Colonic mucosa (tissue), 4 donors: ENCODE results near the gene IGSF9. TPM values are rescaled to one million over a fixed set of nuclear protein-coding genes. Genes with fewer than 3 reads are reported as not detected.

ENCODE experiments used
- DNase-seq: peaks from one replicate; pipeline ENCODE4 v3.0.0-alpha.2; 2020
- H3K27ac ChIP-seq: fragments of 200-600 bp; one replicate; pipeline ENCODE4 v1.8.0; 2021
- H3K27me3 ChIP-seq: fragments of 200-600 bp; one replicate; pipeline ENCODE4 v1.8.0; 2021
- H3K36me3 ChIP-seq: fragments of 200-600 bp; one replicate; pipeline ENCODE4 v1.8.0; 2021
- H3K4me1 ChIP-seq: fragments of 200-600 bp; one replicate; pipeline ENCODE4 v1.8.0; 2021; ENCODE audit warnings: mild to moderate bottlenecking
- H3K4me3 ChIP-seq: fragments of 200-600 bp; one replicate; pipeline ENCODE4 v1.8.0; 2021
- H3K9ac ChIP-seq, 2 donors: one replicate each; pipeline ENCODE4 v1.7.0; 2013; ENCODE audit warnings: control low read depth in 2 of 2, low read depth in 2 of 2, low read length in 2 of 2
- H3K9me3 ChIP-seq: fragments of 200-600 bp; one replicate; pipeline ENCODE4 v1.8.0; 2021
- CTCF ChIP-seq: fragments of 200-600 bp; IDR thresholded peaks from one replicate; pipeline ENCODE4 v1.8.0; 2022; ENCODE audit warnings: antibody characterized with exemption, mild to moderate bottlenecking
- intact Hi-C: fragments of 100-400 bp; cut with DNase I; formaldehyde crosslinking; loops from one replicate; pipeline ENCODE4 v1.14.1; 2022
- total RNA-seq, 2 donors: library from RNA; stranded (reverse); fragmentation: NEBNext Ultra II Directional in 1 of 2; extraction: Animal tissue kit (Norgen Biotek cat#: 25700) in 1 of 2; gene quantifications; one replicate each; pipeline ENCODE4 v1.2.1, GENCODE V29; 2021
- donor health status: healthy.
- donor health status: DM: no; HTN: no; CAD: no.
- donor health status: DM: no; HTN: no; CAD: no.

The IGSF9 gene
- total RNA-seq, 2 donors from 2014 or later: 14.1 to 41.8 TPM

- no peak for TF ChIP-seq CTCF
- H3K9me3 ChIP-seq: no peaks in the 10 kb centered on the region
- no peaks in the 10 kb centered on the region for H3K4me1 ChIP-seq
- H3K4me3 ChIP-seq: no peak overlapping the region
- no peak for DNase-seq
- intact Hi-C loops: no loop called here
- no peaks in the 10 kb centered on the region for H3K27me3 ChIP-seq
- H3K27ac ChIP-seq: no peak overlapping the region
- H3K36me3 ChIP-seq: no peaks in the 10 kb centered on the region
- no peak overlapping the region for H3K9ac ChIP-seq
Observed at GRCh38 chr1:159990005-159990404, 44.6 kb upstream of the IGSF9 start.

GRCh38 chr1:159989581-159989980 is 44.2 kb upstream of the IGSF9 start:
- intact Hi-C loops: no loop called here
- no peak for DNase-seq
- H3K27ac ChIP-seq: no peak overlapping the region
- no peak overlapping the region for H3K4me3 ChIP-seq
- H3K4me1 ChIP-seq: no peaks in the 10 kb centered on the region
- no peaks in the 10 kb centered on the region for H3K27me3 ChIP-seq
- TF ChIP-seq CTCF: no peak
- H3K9ac ChIP-seq: no peak overlapping the region
- H3K36me3 ChIP-seq: no peaks in the 10 kb centered on the region
- no peaks in the 10 kb centered on the region for H3K9me3 ChIP-seq

GRCh38 chr1:159988006-159988405 is 42.6 kb upstream of the IGSF9 start:
- H3K4me1 ChIP-seq: no peaks in the 10 kb centered on the region
- intact Hi-C loops: no loop called here
- H3K9me3 ChIP-seq: no peaks in the 10 kb centered on the region
- H3K9ac ChIP-seq: no peak overlapping the region
- no peak for DNase-seq
- H3K27ac ChIP-seq: no peak overlapping the region
- no peaks in the 10 kb centered on the region for H3K36me3 ChIP-seq
- TF ChIP-seq CTCF: no peak
- no peaks in the 10 kb centered on the region for H3K27me3 ChIP-seq
- H3K4me3 ChIP-seq: no peak overlapping the region

- H3K4me3 ChIP-seq: no peak overlapping the region
- H3K4me1 ChIP-seq: no peaks in the 10 kb centered on the region
- H3K36me3 ChIP-seq: no peaks in the 10 kb centered on the region
- TF ChIP-seq CTCF: no peak
- H3K27ac ChIP-seq: no peak overlapping the region
- no peaks in the 10 kb centered on the region for H3K27me3 ChIP-seq
- no peak overlapping the region for H3K9ac ChIP-seq
- no peak for DNase-seq
- intact Hi-C loops: no loop called here
- no peaks in the 10 kb centered on the region for H3K9me3 ChIP-seq
Observed at GRCh38 chr1:159987186-159987585, 41.8 kb upstream of the IGSF9 start.

GRCh38 chr1:159986531-159986930 is 41.1 kb upstream of the IGSF9 start:
- Histone ChIP-seq H3K36me3 (no peaks in the 10 kb centered on the region), H3K27me3 (no peaks in the 10 kb centered on the region), H3K4me3 (no peak overlapping the region), H3K27ac (no peak overlapping the region), H3K9ac (no peak overlapping the region), H3K9me3 (no peaks in the 10 kb centered on the region), H3K4me1 (no peaks in the 10 kb centered on the region)
- no peak for DNase-seq
- intact Hi-C loops: no loop called here
- no peak for TF ChIP-seq CTCF

GRCh38 chr1:159986093-159986492 is 40.7 kb upstream of the IGSF9 start:
- no peaks in the 10 kb centered on the region for H3K4me1 ChIP-seq
- intact Hi-C loops: no loop called here
- no peaks in the 10 kb centered on the region for H3K36me3 ChIP-seq

More at GRCh38 chr1:159986093-159986492, 40.7 kb upstream of the IGSF9 start:
- TF ChIP-seq CTCF: no peak
- Histone ChIP-seq H3K27me3 (no peaks in the 10 kb centered on the region), H3K9ac (no peak overlapping the region), H3K4me3 (no peak overlapping the region), H3K9me3 (no peaks in the 10 kb centered on the region), H3K27ac (no peak overlapping the region)
- peak; percentile 6 for DNase-seq
